Measurements from ENCODE around the gene SYNDIG1.

The SYNDIG1 gene

DNA sequence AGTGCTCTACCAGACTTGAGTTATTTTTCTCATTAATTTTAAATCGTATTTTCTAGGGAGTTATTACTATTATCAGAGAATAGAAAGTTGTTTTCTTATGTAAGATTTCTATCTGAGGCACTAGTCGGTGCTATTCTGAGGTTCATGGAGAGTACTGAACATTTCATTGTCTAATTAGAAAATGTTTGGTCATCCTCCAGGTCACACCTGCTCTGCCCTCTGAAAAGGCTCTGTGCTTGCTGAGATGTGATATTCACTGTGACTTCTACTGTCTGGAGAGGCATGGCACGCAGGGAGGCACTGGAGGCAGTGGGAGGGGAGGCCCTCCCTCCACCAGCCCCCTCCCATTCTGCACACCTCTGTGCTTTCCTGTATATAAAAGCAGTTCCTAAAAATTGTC lies 3.0 kb downstream of the SYNDIG1 start:
- peak; percentile 67 for DNase-seq (ENCODE audit: low spot score)

GRCh38 chr20:24473435-24474223 lies 4.2 kb downstream of the SYNDIG1 start:
- peak; percentile 69 for DNase-seq (ENCODE audit: low spot score)

GRCh38 chr20:24477831-24478547 lies 8.6 kb downstream of the SYNDIG1 start:
- no peak for DNase-seq (ENCODE audit: low spot score)

DNA sequence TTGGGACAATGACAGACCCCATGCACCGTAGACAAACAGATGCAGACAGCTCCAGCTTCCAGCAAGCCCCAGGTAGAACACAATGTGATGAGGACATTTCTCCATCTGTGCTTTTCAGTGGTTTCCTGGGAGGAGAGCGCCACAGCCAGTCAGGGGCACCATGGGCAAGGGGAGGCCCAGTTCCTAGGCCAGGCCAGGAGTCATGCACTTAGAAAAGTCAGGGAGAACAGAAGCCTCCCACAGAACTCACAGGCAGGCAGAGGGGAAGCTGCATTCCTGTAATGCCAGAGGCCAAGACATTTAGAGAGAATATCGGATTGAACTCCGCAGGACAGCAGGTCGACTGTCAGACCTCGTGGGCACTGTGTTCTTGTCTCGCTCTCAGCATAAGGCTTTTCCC lies 9.2 kb downstream of the SYNDIG1 start:
- no peak for DNase-seq (ENCODE audit: low spot score)

GRCh38 chr20:24479106-24479505 lies 9.7 kb downstream of the SYNDIG1 start:
- no peak for DNase-seq (ENCODE audit: low spot score)

- DNase-seq (ENCODE audit: low spot score): no peak
Measured at GRCh38 chr20:24479595-24479994, 10.2 kb downstream of the SYNDIG1 start.

DNA sequence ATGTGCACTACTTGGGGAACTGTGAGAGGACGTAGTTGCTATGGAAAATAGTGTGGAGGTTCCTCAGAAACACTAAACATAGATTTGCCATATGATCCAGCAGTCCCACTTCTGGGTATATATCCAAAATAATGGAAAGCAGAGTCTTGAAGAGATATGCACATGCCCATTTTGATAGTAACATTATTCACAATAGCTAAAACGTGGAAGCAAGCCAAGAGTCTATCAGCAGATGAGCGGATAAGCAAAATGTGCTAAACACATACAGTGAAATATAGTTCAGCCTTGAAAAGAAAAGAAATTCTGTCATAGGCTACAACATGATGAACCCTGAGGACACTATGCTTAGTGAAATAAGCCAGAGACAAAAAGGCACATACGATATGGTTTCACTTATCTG lies 11.1 kb downstream of the SYNDIG1 start:
- DNase-seq (ENCODE audit: low spot score): no peak

DNA sequence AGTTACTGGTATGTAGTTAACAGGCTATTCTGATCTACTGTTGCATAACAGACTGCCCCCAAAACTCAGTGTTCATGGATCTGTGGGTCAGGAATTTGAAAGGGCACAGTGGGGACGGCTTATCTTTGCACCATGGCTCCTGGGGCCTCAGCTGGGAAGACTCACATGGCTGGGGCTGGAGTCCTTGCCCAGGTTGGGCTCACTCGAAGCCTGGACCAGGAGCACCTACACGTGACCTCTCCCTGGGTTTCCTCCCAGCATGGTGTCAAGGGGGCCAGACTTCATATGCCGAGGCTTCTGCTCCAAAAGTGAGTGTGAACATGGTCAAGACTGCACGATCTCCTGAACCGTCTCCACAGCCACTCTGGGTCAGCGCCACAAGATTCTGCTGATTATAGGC lies 11.7 kb downstream of the SYNDIG1 start:
- no peak for DNase-seq (ENCODE audit: low spot score)

- DNase-seq (ENCODE audit: low spot score): no peak
Measured at GRCh38 chr20:24483435-24484080, 14.1 kb downstream of the SYNDIG1 start.

GRCh38 chr20:24484081-24484450 lies 14.6 kb downstream of the SYNDIG1 start:
- DNase-seq (ENCODE audit: low spot score): no peak

- no peak for DNase-seq (ENCODE audit: low spot score)
Measured at GRCh38 chr20:24485981-24486380, 16.6 kb downstream of the SYNDIG1 start.

DNA sequence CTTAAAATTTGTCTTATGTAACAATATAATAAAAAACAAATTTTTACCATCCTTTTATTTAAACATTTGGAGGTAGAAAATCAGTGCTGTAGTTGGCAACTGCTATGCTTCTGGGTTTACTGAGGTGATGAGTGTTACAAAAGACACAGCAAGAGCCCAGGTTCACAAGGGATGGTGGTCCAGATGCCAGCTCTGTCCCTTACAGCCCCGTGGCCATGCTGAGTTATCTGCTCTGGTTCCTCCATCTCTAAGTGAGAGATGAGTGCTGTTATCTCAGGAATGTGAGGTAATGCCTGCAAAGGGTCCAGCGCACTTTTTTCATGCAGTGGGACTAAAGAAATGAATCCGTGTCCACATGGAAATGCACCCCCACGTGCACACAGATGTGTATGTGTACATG lies 17.8 kb downstream of the SYNDIG1 start:
- DNase-seq (ENCODE audit: low spot score): no peak

DNA sequence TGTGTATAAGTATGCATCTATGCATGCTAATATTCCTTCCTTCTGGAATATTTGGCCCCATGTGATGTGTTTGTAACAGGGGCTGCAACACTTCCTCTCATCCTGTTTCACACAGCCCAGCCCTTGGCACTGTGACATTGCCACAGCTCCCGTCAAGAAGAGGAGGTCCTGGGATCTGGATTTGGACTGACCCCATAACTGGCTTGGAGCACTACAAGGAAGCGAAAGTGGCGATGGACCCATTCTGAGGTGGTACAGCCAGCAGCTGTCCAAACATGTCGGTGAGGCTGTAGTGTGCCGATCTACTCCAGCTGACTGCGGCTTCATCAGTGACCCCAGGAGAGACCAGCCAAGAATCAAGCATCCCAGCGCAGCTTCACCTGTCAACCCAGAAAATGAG lies 18.2 kb downstream of the SYNDIG1 start:
- no peak for DNase-seq (ENCODE audit: low spot score)

DNA sequence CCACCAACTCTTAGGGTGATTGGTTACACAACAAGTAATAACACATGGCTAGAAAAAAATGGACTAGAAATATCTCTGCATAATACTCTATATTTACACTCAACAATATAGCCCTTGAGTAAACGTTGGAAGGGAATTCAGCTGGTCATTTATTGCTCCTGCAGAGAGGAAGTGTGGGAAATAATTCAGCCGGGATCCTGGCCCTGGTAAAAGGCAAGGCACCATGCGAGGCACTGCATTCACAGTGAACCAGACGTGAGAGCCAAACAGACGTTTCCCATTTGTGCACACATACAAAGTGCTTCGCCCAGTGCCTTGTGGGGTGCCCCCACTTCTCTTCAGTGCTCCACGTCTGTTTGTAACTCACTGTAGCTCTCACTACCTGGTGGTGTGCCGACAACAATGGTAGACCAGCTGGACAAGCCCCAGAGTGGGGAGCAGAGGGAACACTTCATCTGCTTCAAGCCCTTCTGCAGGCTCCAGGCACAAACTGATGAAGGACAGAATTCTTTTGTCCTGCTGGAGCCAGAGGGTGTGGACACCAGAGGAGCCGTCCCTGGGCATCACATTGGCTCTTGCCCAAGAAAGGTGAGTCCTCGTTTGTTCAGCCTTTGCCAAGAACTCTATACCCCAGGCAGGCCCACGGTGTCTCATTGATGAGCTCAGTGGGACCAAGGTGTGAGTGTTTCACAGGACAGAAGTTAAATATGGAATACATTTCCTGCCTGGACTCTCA lies 18.8 kb downstream of the SYNDIG1 start:
- no peak for DNase-seq (ENCODE audit: low spot score)

- no peak for DNase-seq (ENCODE audit: low spot score)
Measured at GRCh38 chr20:24488800-24489175, 19.4 kb downstream of the SYNDIG1 start.

DNA sequence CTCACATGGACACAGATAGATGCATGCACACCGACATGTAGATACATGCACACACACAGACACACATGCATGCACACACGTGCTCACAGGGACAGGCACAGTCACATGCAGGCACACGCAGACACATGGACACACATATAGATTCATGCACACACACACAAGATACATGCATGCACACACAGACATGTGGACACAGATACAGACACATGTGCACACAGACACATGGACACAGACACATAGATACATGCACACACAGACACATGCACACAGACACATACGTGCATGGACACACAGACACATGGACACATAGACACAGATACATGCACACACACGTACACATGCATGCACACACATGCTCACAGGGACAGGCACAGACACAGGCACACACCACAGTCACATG lies 19.8 kb downstream of the SYNDIG1 start:
- DNase-seq (ENCODE audit: low spot score): no peak

DNA sequence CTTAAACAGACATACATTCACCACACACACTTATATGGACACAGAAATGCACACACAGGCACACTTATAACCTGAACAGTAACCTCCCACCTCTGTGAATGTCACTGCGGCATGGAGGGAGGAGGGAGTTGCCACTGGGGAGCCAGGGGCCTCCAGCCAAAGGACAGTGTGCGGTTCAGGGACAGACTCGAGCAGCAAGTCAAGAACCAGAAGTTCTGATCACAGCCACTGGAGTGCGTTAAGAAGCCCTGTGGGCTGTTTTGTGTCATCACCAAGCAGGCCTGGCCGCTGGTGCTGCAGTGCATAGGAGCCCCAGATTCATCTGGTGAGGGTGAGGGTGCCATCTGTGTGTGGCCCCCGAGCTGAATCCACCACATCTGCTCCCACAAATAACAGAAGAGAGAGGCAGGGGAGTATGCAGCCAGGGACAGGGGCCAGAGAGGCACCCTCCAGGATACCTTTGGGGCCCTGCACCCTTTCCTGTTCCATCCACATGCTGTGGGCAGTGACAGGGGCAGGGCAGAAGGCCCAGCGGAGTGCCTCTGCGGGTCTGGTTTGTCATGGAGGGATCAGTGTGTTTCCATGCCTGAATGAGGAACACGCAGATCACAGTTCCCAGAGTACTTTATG lies 20.3 kb downstream of the SYNDIG1 start:
- no peak for DNase-seq (ENCODE audit: low spot score)

DNA sequence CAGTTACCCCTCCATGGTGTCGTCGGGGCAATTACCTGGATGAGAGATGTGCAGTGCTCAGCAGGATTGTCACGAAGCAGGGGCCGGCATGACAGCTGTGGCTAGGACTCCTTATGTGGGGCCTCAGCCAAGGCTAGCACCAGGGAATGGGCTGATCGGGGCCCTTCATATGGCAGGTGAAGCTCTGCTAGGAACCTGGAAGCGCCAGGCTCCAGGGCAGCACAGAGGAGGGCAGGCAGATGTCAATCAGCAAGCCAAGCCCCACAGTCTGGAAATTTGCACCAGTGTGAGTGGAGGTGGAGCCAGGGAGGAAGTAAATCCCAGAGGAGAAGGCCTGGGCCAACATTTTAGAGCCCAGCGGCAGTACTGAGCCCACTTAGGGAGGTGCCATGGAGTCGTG lies 21.2 kb downstream of the SYNDIG1 start:
- DNase-seq (ENCODE audit: low spot score): no peak

GRCh38 chr20:24491041-24491756 lies 21.8 kb downstream of the SYNDIG1 start:
- DNase-seq (ENCODE audit: low spot score): no peak

DNA sequence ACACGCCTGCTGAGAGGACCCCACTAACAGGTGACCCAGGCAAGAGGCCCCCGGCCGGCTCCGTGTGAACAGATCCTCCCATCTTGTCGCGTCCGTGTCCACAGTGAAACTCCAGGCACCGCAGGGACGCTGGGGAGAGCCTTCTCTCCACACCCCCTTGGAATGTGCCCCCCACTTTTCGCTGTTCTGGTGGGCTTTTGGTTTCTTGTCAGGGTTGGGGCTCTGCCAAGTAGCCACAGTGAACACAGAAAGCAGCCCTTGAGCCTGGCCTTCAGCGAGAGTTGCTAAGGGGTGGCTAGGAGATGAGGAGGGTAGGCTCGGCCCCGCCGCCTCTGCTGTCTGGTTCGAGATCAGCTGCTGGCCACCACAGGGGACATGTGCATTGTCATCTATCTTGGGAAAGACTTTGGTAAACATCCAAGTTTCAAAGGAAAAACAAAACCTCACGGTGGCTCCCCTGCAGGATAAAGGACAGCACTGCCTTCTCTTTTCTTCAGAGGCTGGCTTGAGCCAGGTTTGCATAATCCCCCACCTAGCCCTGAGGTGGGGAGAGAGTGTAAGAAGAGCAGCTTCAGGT lies 22.7 kb downstream of the SYNDIG1 start:
- DNase-seq (ENCODE audit: low spot score): no peak

- DNase-seq (ENCODE audit: low spot score): no peak
Measured at GRCh38 chr20:24492698-24493097, 23.3 kb downstream of the SYNDIG1 start.

All from pons (tissue), 1 donor.